ENCODE data around the gene ALKBH6. TPM values are rescaled to one million over a fixed set of nuclear protein-coding genes. Genes with fewer than 3 reads are reported as not detected.

ALKBH6 gene
- total RNA-seq, 1 experiment from 2014 or later, result 47.7 TPM

GRCh38 chr19:36030264-36031148 is 16.5 kb upstream of the ALKBH6 start:
- no peak for DNase-seq (ENCODE audit: low spot score)

DNA sequence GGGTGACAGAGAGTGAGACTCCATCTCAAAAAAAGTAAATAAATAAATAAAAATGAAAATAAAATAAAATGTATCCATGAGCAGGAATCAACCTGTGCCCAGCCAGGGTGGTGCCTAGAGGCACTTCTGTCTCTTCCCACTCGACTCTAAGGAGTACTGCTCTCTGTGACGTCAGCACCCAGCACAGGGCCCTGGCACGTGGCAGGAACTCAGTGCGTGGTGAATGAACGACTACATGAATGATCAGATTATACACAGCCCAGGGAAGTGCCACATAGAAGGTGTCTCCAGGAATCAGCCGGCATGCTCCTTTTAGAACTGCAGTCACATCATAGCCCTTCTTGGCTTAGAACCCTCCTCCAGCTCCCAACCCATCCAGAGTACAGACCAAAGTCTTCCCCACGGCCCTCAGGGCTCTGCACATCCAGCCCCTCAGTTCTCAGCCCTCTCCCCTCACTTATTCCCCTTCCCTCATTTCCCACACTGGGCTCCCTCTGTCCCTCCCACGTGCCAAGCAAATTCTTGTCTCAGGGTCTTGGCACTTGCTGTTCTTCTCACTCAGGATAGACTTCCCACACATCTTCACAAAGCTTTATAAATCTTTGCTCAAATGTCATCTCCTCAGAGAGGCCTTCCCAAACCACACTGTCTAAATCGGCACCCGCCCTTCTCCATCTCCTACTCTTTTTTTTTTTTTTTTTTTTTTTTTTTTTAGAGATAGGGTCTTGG is 14.5 kb upstream of the ALKBH6 start:
- DNase-seq (ENCODE audit: low spot score), result no peak

GRCh38 chr19:36027696-36028095 is 13.7 kb upstream of the ALKBH6 start:
- no peak for DNase-seq (ENCODE audit: low spot score)

- no peak for DNase-seq (ENCODE audit: low spot score)
These were observed 12.3 kb upstream of the ALKBH6 start for GRCh38 chr19:36026091-36026876.

DNA sequence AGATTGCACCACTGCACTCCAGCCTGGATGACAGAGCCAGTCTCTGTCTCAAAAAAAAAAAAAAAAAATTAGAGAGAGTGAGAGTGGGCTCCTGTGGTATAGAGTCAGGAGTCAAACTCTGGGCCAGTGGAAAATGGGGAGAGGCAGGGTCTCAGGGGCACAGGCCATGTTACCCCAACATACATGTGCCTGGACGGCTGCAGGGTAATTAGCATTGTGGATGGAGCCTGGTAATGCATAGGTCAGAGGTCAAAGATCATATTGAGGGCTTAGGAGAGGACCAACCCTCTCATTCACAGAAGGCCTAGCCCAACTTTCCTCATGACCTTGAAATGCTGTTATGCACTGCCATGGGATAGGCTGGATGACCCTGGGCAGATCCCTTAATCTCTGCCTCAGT is 11.5 kb upstream of the ALKBH6 start:
- no peak for DNase-seq (ENCODE audit: low spot score)

DNA sequence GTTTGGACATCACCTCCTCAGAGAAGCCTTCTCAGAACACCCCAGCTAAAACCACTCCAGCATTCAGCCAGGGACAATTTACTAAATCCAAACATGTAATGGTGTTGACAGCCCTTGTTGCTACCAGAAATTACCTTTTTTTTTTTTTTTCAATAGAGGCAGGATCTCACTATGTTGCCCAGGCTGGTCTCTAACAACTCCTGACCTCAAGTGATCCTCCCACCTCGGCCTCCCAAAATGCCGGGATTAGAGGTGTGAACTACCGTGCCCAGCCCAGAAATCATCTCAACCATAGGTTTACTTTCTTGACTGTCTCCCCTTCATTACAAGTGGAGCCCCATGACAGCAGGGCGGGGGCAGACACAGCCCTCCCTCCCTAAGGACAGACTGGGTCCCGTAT is 9.4 kb upstream of the ALKBH6 start:
- no peak for DNase-seq (ENCODE audit: low spot score)

- DNase-seq (ENCODE audit: low spot score), result no peak
These were observed 5.2 kb upstream of the ALKBH6 start for GRCh38 chr19:36019061-36019670.

GRCh38 chr19:36013280-36014011 is 567 bp downstream of the ALKBH6 start:
- no peak for DNase-seq (ENCODE audit: low spot score)

GRCh38 chr19:36010402-36010801 is 3.6 kb downstream of the ALKBH6 start:
- no peak for DNase-seq (ENCODE audit: low spot score)

DNA sequence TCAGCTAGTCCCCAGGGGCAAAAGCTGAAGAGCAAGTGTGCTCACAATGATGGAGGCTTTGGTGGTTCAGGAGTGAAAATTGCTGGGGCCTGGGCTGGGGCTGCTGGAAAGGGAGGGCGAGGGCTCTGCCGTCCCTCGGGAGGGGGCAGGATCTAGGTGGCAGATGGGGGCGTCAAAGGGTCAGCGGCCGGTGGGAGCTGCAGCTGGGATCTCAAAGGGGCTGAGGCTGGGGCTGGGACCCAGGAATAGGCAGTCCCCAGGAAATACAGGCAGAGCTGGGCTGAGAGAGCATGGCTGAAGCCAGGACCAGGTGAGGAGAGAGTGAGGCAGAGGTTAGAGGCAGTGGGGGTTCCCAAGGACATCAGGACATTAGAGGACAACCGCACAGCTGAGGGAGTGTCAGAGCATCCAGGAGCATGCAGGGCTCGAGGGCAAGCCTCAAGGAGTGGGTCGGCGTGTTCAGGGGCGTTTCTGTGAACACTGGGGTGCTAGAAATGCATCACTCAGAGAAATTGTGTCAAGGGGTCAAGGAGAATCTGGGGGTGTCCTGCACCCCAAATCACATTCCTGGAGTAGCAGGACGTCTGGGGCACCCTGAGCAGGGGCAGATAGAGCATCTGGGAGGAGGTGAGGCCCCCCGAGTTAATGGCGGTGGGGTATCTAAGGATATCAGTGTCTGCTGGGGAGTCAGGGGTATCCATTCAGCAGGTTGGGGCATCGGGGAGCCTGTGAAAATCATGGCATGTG is 4.2 kb downstream of the ALKBH6 start:
- DNase-seq (ENCODE audit: low spot score), result no peak

DNA sequence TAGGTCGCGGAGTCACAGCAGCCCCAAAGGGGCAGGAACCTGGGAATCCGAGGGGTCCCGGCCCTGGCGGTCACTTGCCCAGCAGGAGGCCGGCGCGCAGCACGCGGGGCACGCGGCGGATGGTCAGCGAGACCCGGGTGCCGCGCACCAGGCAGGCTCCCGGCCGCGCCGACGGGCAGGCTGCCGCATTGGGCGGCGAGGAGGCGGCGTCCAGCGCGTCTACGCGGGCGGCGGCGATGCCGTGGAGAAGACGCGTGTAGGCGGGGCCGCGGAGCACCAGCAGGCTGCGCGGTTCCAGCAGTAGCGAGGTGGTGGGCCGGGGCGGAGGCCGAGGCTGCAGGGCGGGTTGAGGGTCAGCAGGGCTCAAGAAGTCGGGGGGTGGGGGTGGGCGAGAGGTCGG is 4.8 kb downstream of the ALKBH6 start:
- no peak for DNase-seq (ENCODE audit: low spot score)

GRCh38 chr19:36008336-36008978 is 5.6 kb downstream of the ALKBH6 start, which contains the start of gene SYNE4:
TSS of gene SYNE4 (minus strand) at chr19:36008813. CDS start at chr19:36008681, 132 bp downstream.
- DNase-seq (ENCODE audit: low spot score), result no peak

- no peak for DNase-seq (ENCODE audit: low spot score)
These were observed 7.1 kb downstream of the ALKBH6 start for GRCh38 chr19:36006955-36007354.

DNA sequence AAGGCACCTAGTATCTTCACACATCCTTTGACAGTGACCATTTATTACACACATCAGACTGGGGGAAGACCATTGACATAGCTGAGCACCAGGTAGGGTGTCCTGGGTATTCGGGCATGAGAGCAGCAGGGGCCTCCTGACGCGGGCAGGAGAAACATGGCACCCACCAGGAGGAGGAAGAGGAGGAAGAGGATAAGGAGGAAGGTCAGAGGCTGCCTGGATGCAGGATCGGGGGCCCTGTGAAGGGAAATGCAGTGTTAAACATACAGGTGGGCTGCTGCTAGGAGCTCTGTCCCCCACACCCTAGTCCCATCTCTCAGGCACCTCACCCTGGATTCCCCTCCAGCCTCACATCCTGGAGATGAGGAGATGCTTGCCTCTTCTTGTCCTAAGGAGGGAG is 10.7 kb downstream of the ALKBH6 start:
- no peak for DNase-seq (ENCODE audit: low spot score)

GRCh38 chr19:36001605-36002004 is 12.4 kb downstream of the ALKBH6 start:
- DNase-seq (ENCODE audit: low spot score), result no peak

GRCh38 chr19:35996777-35997176 is 17.2 kb downstream of the ALKBH6 start:
- no peak for DNase-seq (ENCODE audit: low spot score)

DNA sequence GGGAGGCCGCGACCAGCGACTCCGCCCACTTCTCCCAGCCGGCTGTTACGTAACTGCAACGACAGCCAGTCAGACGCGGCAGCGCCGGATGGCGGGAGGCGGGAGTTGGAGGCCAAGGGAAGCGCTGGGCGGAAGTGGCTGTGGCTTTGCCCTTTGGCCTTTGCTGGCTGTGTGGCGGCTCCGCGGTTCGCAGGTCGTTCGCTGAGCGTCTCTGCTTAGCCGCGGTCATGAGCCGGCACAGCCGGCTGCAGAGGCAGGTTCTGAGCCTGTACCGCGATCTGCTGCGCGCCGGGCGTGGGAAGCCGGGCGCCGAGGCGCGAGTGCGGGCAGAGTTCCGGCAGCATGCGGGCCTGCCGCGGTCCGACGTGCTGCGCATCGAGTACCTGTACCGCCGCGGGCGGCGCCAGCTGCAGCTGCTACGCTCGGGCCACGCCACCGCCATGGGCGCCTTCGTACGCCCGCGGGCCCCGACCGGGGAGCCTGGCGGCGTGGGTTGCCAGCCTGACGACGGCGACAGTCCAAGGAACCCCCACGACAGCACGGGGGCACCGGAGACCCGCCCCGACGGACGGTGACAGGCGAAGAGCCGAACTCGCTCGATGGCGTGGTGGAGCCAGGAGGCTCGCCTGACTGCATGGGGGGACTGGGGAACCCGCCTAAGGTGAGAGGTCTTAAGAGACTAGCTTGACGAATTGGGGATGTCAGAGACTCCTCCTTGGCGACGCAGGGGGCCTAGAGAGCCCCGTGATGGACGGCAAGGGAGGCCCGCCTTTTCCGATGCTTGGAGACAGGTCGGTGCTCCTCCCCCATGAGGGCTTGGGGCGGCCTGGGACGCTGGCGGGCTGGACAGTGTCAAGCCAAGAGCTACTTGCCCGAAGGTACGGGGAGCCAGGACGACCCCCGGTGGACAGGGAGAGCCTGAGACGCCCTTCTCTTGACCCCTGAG is 18.7 kb downstream of the ALKBH6 start, which contains the start of gene SDHAF1:
Gene SDHAF1 (plus strand): TSS at position 141 of the 946 bp plus-strand sequence. CDS start 87 bp downstream, at position 228.
- peak; percentile 98 for DNase-seq (ENCODE audit: low spot score)

- DNase-seq (ENCODE audit: low spot score), result no peak
These were observed 20.0 kb downstream of the ALKBH6 start for GRCh38 chr19:35993923-35994598.

Measured in H4 (cell line).